ENCODE data around the gene GRM7. TPM values are rescaled to one million over a fixed set of nuclear protein-coding genes. Genes with fewer than 3 reads are reported as not detected.

Gene GRM7
- total and polyA plus RNA-seq, 9 of the 15 experiments (the other 6 are each of a cell fraction or from before 2014, with no cell fraction given): not detected

DNA sequence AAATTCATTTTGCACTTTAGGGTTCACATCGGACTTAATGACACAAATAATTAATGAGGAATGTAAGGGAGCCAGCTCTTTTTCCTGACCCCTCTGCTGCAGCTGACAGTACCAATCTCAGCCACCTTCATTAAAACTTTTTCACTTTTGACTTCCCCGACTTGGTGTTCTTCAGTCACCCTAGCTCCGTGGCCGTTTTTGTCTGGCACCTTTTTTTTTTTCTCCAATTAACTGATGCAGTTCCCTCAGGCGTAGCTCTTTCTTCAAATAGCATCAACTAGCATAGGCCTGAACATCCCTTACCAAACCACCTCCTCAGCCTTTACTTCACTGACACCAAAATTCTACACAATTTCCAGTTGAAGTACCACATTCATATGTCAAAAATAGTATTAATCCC is 350.8 kb downstream of the GRM7 start:
- H2AFZ ChIP-seq (ENCODE audit: low read depth, low read length): no peak overlapping the region
- TF ChIP-seq U2AF1 (optimal IDR thresholded peaks at IDR 0.05; ENCODE audit: low read depth, low read length): no peak
- no peak for TF ChIP-seq FOXJ3 (CRISPR knock-in tag; IDR thresholded peaks at IDR 0.05)
- TF ChIP-seq ZNF551 (CRISPR knock-in tag; IDR thresholded peaks at IDR 0.05): no peak
- TF ChIP-seq, protein P1, sequence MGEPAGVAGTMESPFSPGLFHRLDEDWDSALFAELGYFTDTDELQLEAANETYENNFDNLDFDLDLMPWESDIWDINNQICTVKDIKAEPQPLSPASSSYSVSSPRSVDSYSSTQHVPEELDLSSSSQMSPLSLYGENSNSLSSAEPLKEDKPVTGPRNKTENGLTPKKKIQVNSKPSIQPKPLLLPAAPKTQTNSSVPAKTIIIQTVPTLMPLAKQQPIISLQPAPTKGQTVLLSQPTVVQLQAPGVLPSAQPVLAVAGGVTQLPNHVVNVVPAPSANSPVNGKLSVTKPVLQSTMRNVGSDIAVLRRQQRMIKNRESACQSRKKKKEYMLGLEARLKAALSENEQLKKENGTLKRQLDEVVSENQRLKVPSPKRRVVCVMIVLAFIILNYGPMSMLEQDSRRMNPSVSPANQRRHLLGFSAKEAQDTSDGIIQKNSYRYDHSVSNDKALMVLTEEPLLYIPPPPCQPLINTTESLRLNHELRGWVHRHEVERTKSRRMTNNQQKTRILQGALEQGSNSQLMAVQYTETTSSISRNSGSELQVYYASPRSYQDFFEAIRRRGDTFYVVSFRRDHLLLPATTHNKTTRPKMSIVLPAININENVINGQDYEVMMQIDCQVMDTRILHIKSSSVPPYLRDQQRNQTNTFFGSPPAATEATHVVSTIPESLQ (CRISPR knock-in tag; IDR thresholded peaks at IDR 0.05): no peak
- no peak for TF ChIP-seq CHD4 (IDR thresholded peaks at IDR 0.05; ENCODE audit: insufficient read depth, insufficient replicate concordance, low read depth, low read length, poor library complexity, severe bottlenecking)
- TF ChIP-seq, protein P2, sequence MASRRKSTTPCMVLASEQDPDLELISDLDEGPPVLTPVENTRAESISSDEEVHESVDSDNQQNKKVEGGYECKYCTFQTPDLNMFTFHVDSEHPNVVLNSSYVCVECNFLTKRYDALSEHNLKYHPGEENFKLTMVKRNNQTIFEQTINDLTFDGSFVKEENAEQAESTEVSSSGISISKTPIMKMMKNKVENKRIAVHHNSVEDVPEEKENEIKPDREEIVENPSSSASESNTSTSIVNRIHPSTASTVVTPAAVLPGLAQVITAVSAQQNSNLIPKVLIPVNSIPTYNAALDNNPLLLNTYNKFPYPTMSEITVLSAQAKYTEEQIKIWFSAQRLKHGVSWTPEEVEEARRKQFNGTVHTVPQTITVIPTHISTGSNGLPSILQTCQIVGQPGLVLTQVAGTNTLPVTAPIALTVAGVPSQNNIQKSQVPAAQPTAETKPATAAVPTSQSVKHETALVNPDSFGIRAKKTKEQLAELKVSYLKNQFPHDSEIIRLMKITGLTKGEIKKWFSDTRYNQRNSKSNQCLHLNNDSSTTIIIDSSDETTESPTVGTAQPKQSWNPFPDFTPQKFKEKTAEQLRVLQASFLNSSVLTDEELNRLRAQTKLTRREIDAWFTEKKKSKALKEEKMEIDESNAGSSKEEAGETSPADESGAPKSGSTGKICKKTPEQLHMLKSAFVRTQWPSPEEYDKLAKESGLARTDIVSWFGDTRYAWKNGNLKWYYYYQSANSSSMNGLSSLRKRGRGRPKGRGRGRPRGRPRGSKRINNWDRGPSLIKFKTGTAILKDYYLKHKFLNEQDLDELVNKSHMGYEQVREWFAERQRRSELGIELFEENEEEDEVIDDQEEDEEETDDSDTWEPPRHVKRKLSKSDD (conservative IDR thresholded peaks at IDR 0.05; ENCODE audit: low read length): no peak
- no peak for TF ChIP-seq SNIP1 (IDR thresholded peaks at IDR 0.05; ENCODE audit: low read depth)
- TF ChIP-seq LCOR (CRISPR knock-in tag; IDR thresholded peaks at IDR 0.05): no peak
- TF ChIP-seq FOXJ2 (tag; IDR thresholded peaks at IDR 0.05): no peak
- TF ChIP-seq ZNF224 (CRISPR knock-in tag; IDR thresholded peaks at IDR 0.05): no peak
- no peak for TF ChIP-seq HNRNPLL (IDR thresholded peaks at IDR 0.05; ENCODE audit: low read depth, low read length, poor library complexity, severe bottlenecking)
- no peak for TF ChIP-seq BRF1 (IDR thresholded peaks at IDR 0.05; ENCODE audit: borderline replicate concordance, extremely low read depth, insufficient read length)
- no peak for TF ChIP-seq C11orf30 (IDR thresholded peaks at IDR 0.05; ENCODE audit: low read depth)
- TF ChIP-seq MEIS2 (IDR thresholded peaks at IDR 0.05; ENCODE audit: partially characterized antibody): no peak
- TF ChIP-seq THRAP3 (IDR thresholded peaks at IDR 0.05; ENCODE audit: borderline replicate concordance): no peak
- no peak for TF ChIP-seq SMARCA5 (IDR thresholded peaks at IDR 0.05)
- H3K36me3 ChIP-seq (ENCODE audit: control insufficient read depth, insufficient read depth, low read length): no peaks in the 10 kb centered on the region
- no peak overlapping the region for H3K27ac ChIP-seq (ENCODE audit: extremely low read depth, low read depth, low read length)
- H3K9me3 ChIP-seq (replicated peaks; ENCODE audit: control insufficient read depth, insufficient read depth, low read depth, low read length): no peaks in the 10 kb centered on the region; the same call in 1 of the 2 replicates
- no peak overlapping the region for H3K9ac ChIP-seq (ENCODE audit: insufficient read depth in 1 of 2, low read depth in 2 of 2, low read length in 2 of 2)
- intact Hi-C loops (cut with micrococcal nuclease) (no loop called here), in situ Hi-C loops (cut with MboI) (no loop called here)
- BruUV-seq (replicated peaks): no TSS peak
- H3K4me3 ChIP-seq: no peak overlapping the region
- ChIA-PET POLR2A (no interaction called here), CTCF (ENCODE audit: low intra/inter-chr PET ratio) (interaction anchor here (0.7 kb wide), 1 partner anchor 137 kb away, joined by 4 read pairs; no protein-coding TSS in a partner anchor)
- no peak for ATAC-seq
- FAIRE-seq: no peak
- H3K27me3 ChIP-seq (ENCODE audit: control insufficient read depth in 2 of 2, insufficient read depth in 2 of 2, low read length in 2 of 2): no peaks in the 10 kb centered on the region
- 0% methylated on average over 5 of the region's 5 CpGs for WGBS (ENCODE audit: insufficient coverage, low coverage, missing lambda C conversion rate)
- H3K79me2 ChIP-seq (ENCODE audit: control insufficient read depth, insufficient read depth, low read length): no peaks in the 10 kb centered on the region
- no peak overlapping the region for H3K4me2 ChIP-seq (ENCODE audit: insufficient read depth, low read length)
- H3K4me1 ChIP-seq (replicated peaks in 1 of 2; ENCODE audit: control insufficient read depth in 2 of 2, insufficient read depth in 2 of 2, low read length in 2 of 2): no peaks in the 10 kb centered on the region
- no peaks in the 10 kb centered on the region for H3K9me1 ChIP-seq (ENCODE audit: control insufficient read depth, insufficient read depth, low read length)
- H4K20me1 ChIP-seq (replicated peaks; ENCODE audit: control insufficient read depth, insufficient read depth, low read length): no peaks in the 10 kb centered on the region
- DNase-seq (ENCODE audit: extremely low read depth in 1 of 4, low spot score in 3 of 4): no peak

All from K562 (cell line).